ENCODE measurements around the gene HM13.

DNA sequence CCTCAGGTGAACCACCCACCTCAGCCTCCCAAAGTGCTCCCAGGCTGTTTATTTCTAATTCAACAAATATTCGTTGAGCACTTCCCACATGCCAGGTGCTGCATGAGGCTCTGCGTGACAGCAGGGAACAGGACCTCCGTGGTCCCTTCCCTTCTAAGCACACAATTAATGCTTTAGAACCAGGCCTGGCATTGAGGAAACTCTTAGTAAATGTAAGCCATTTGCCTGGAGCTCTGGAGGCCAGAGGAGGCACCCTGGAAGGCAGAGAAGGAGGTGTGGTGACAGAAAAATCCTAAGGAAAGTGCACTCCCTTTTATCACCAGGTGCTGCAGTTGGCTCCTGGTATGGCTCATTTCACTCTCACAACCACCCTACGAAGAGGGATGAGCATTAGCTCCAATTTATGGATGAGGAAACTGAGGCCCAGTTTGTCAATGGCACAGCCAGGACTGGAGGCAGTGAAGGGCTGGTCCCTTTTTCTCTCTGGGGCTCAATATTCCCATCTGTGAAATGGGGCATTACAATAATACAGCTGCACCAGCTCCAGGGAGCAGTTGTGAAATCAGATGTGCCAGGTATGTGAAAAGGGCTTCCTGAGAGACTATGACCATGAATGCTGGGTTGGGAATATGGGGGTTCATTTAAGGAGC, 82.7 kb downstream of the HM13 start:
- TF ChIP-seq, protein P1, sequence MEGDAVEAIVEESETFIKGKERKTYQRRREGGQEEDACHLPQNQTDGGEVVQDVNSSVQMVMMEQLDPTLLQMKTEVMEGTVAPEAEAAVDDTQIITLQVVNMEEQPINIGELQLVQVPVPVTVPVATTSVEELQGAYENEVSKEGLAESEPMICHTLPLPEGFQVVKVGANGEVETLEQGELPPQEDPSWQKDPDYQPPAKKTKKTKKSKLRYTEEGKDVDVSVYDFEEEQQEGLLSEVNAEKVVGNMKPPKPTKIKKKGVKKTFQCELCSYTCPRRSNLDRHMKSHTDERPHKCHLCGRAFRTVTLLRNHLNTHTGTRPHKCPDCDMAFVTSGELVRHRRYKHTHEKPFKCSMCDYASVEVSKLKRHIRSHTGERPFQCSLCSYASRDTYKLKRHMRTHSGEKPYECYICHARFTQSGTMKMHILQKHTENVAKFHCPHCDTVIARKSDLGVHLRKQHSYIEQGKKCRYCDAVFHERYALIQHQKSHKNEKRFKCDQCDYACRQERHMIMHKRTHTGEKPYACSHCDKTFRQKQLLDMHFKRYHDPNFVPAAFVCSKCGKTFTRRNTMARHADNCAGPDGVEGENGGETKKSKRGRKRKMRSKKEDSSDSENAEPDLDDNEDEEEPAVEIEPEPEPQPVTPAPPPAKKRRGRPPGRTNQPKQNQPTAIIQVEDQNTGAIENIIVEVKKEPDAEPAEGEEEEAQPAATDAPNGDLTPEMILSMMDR (IDR thresholded peaks at IDR 0.05; ENCODE audit: low read depth, low read length, poor library complexity, severe bottlenecking), result no peak
- no peak for TF ChIP-seq EZH2phosphoT487 (IDR thresholded peaks at IDR 0.05; ENCODE audit: borderline replicate concordance, low read length)
